ENCODE measurements around the gene GPR26. TPM values are rescaled to one million over a fixed set of nuclear protein-coding genes. Genes with fewer than 3 reads are reported as not detected.

Gene GPR26
- polyA plus RNA-seq, 1 of the 3 experiments (the other 2 are of a cell fraction): not detected

DNA sequence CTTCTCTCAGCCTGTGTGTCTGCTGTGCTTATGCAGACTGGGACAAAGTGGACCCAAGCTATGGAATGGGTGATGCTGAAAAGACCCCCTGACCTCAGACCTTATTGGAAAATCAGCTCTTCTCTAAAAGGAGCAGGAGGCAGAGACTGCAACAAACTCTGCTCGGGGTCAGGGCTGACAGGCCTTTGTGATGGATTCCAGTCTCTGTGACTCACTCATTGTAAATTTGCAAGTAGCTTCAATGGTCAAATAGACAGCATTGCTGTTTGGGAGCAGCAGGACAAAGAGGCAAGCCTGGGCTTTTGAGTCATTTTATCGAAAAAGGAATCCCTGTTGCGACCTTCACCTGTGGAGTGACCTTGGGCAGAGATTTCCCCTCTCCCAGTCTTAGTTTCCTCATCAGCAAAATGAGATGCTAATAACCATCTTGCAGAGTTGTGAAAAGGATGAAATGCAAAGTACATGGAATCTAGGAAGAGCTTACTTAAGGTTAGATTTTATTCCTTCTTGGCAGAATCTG lies 26.1 kb upstream of the GPR26 start (continued):
- TF ChIP-seq, protein P1, sequence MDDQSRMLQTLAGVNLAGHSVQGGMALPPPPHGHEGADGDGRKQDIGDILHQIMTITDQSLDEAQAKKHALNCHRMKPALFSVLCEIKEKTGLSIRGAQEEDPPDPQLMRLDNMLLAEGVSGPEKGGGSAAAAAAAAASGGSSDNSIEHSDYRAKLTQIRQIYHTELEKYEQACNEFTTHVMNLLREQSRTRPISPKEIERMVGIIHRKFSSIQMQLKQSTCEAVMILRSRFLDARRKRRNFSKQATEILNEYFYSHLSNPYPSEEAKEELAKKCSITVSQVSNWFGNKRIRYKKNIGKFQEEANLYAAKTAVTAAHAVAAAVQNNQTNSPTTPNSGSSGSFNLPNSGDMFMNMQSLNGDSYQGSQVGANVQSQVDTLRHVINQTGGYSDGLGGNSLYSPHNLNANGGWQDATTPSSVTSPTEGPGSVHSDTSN (IDR thresholded peaks at IDR 0.05): no peak
- TF ChIP-seq FOSL2 (IDR thresholded peaks at IDR 0.05; ENCODE audit: borderline replicate concordance, low read depth) (no peak), CHD2 (IDR thresholded peaks at IDR 0.05; ENCODE audit: low read length, partially characterized antibody) (no peak), TCF12 (IDR thresholded peaks at IDR 0.05) (no peak)

- H3K4me3 ChIP-seq (ENCODE audit: low read depth in 2 of 2, low read length in 1 of 2): no peak overlapping the region
- H3K9me3 ChIP-seq: no peaks in the 10 kb centered on the region
- H3K9ac ChIP-seq: no peak overlapping the region
- no peaks in the 10 kb centered on the region for H3K36me3 ChIP-seq (replicated peaks in 1 of 2; ENCODE audit: control insufficient read depth in 1 of 2, insufficient read depth in 2 of 2, low read length in 1 of 2)
- H3K4me1 ChIP-seq (ENCODE audit: control insufficient read depth in 1 of 2, insufficient read depth in 2 of 2, low read depth in 1 of 2, low read length in 1 of 2): no peaks in the 10 kb centered on the region
- TF ChIP-seq SMC3 (IDR thresholded peaks at IDR 0.05; ENCODE audit: low read depth, low read length): no peak
- TF ChIP-seq JUND (IDR thresholded peaks at IDR 0.05): no peak
- TF ChIP-seq YY1 (IDR thresholded peaks at IDR 0.05; ENCODE audit: low read depth): no peak
- TF ChIP-seq, protein P2, sequence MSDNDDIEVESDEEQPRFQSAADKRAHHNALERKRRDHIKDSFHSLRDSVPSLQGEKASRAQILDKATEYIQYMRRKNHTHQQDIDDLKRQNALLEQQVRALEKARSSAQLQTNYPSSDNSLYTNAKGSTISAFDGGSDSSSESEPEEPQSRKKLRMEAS (IDR thresholded peaks at IDR 0.05; ENCODE audit: low read depth): no peak
- no peak for TF ChIP-seq SIN3A (IDR thresholded peaks at IDR 0.05; ENCODE audit: borderline replicate concordance, low read depth, low read length)
- no peaks in the 10 kb centered on the region for H3K79me2 ChIP-seq (ENCODE audit: insufficient read depth)
- H3K27ac ChIP-seq (ENCODE audit: low read depth in 2 of 2, low read length in 1 of 2): no peak overlapping the region
- CTCF ChIA-PET: interaction anchor here (0.9 to 1.5 kb wide), 2 partner anchors 10 to 42 kb away, joined by 3 to 4 read pairs; no protein-coding TSS in a partner anchor
- no peaks in the 10 kb centered on the region for H3K27me3 ChIP-seq (ENCODE audit: insufficient read depth)
- POLR2A ChIA-PET: no interaction called here
- H2AFZ ChIP-seq (ENCODE audit: low read depth): no peak overlapping the region
- no peaks in the 10 kb centered on the region for H3F3A ChIP-seq (replicated peaks; ENCODE audit: insufficient read depth)
- no peaks in the 10 kb centered on the region for H4K20me1 ChIP-seq (ENCODE audit: insufficient read depth)
- peak; percentile 57 for DNase-seq
- H3K4me2 ChIP-seq: no peak overlapping the region
- H3K9me2 ChIP-seq: no peaks in the 10 kb centered on the region
- WGBS (ENCODE audit: low lambda C conversion rate): 10% methylated on average over 4 of the region's 4 CpGs
Observed at GRCh38 chr10:123642293-123642692, 23.9 kb upstream of the GPR26 start.

DNA sequence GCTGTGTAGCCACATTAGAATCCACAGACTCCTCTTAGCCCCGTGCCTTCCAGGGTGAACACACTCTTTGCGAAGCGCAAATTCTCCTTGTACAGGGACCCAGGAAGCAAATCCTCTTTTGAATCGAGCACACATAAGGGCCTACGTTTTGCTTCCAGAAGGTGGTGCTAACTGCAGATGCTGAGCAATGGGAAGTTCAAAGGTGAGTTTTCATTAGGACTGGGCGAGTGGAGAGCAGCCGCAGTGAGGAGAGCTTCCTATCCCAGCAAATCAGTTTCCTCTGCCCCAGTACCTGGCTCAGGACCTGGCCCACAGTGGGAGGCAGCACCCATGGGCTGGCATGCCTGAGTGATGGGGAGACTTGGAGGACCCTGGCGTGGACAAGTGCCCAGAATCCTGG lies 23.5 kb upstream of the GPR26 start:
- H3K4me2 ChIP-seq: no peak overlapping the region
- H3K4me1 ChIP-seq (ENCODE audit: control insufficient read depth in 1 of 2, insufficient read depth in 2 of 2, low read depth in 1 of 2, low read length in 1 of 2): no peaks in the 10 kb centered on the region
- no peaks in the 10 kb centered on the region for H3K79me2 ChIP-seq (ENCODE audit: insufficient read depth)
- 24% methylated on average over 6 of the region's 8 CpGs for WGBS (ENCODE audit: low lambda C conversion rate)
- H3K9me2 ChIP-seq: no peaks in the 10 kb centered on the region
- H3K36me3 ChIP-seq (replicated peaks in 1 of 2; ENCODE audit: control insufficient read depth in 1 of 2, insufficient read depth in 2 of 2, low read length in 1 of 2): no peaks in the 10 kb centered on the region
- H4K20me1 ChIP-seq (ENCODE audit: insufficient read depth): no peaks in the 10 kb centered on the region
- H3K9ac ChIP-seq: no peak overlapping the region
- TF ChIP-seq FOSL2 (IDR thresholded peaks at IDR 0.05; ENCODE audit: borderline replicate concordance, low read depth) (no peak), YY1 (IDR thresholded peaks at IDR 0.05; ENCODE audit: low read depth) (no peak), TAF1 (IDR thresholded peaks at IDR 0.05; ENCODE audit: borderline replicate concordance, low read depth, low read length) (no peak), ZBTB33 (IDR thresholded peaks at IDR 0.05; ENCODE audit: borderline replicate concordance, low read depth) (no peak), EP300 (IDR thresholded peaks at IDR 0.05; ENCODE audit: borderline replicate concordance in 1 of 2, low read depth in 1 of 2, low read length in 1 of 2) (no peak), RXRA (IDR thresholded peaks at IDR 0.05; ENCODE audit: borderline replicate concordance, low read depth) (no peak)
- TF ChIP-seq, protein P2 (IDR thresholded peaks at IDR 0.05; ENCODE audit: low read depth): no peak
- TF ChIP-seq, protein P3, sequence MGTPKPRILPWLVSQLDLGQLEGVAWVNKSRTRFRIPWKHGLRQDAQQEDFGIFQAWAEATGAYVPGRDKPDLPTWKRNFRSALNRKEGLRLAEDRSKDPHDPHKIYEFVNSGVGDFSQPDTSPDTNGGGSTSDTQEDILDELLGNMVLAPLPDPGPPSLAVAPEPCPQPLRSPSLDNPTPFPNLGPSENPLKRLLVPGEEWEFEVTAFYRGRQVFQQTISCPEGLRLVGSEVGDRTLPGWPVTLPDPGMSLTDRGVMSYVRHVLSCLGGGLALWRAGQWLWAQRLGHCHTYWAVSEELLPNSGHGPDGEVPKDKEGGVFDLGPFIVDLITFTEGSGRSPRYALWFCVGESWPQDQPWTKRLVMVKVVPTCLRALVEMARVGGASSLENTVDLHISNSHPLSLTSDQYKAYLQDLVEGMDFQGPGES (IDR thresholded peaks at IDR 0.05; ENCODE audit: low read depth, low read length): no peak
- no peak overlapping the region for H3K27ac ChIP-seq (ENCODE audit: low read depth in 2 of 2, low read length in 1 of 2)
- H3F3A ChIP-seq (replicated peaks; ENCODE audit: insufficient read depth): no peaks in the 10 kb centered on the region
- H3K27me3 ChIP-seq (ENCODE audit: insufficient read depth): no peaks in the 10 kb centered on the region
- H3K4me3 ChIP-seq (ENCODE audit: low read depth in 2 of 2, low read length in 1 of 2): no peak overlapping the region
- CTCF ChIA-PET: interaction anchor here (0.9 kb wide), 1 partner anchor 42 kb away, joined by 3 read pairs; no protein-coding TSS in a partner anchor
- H2AFZ ChIP-seq (ENCODE audit: low read depth): no peak overlapping the region
- no peak for DNase-seq
- POLR2A ChIA-PET: no interaction called here
- no peaks in the 10 kb centered on the region for H3K9me3 ChIP-seq
